Ascending aorta (tissue), 2 donors: Measurements from ENCODE around the gene XPR1. TPM values are rescaled to one million over a fixed set of nuclear protein-coding genes. Genes with fewer than 3 reads are reported as not detected.
A peak's percentile ranks its signal among the peaks of the same experiment; 100 is the strongest.

Experiments
- DNase-seq, 2 donors: peaks; one replicate each; pipeline ENCODE4 v3.0.0-alpha.2; 2019; ENCODE audit warnings: low spot score in 2 of 2
- H3K27ac ChIP-seq, 2 donors: fragments of 200-600 bp; sonication (generic); one replicate each; pipeline ENCODE4 v1.5.1; 2016 to 2017; ENCODE audit warnings: mild to moderate bottlenecking in 1 of 2
- H3K27me3 ChIP-seq: fragments of 200-600 bp; sonication (generic); one replicate; pipeline ENCODE4 v1.5.1; 2017
- H3K36me3 ChIP-seq, 2 donors: fragments of 200-600 bp; sonication (generic); one replicate each; pipeline ENCODE4 v1.5.1; 2016
- H3K4me1 ChIP-seq, 2 donors: fragments of 200-600 bp; sonication (generic); one replicate each; pipeline ENCODE4 v1.5.1; 2016 to 2017; ENCODE audit warnings: mild to moderate bottlenecking in 1 of 2
- H3K4me3 ChIP-seq, 2 donors: fragments of 200-600 bp; sonication (generic); one replicate each; pipeline ENCODE4 v1.5.1; 2016 to 2017; ENCODE audit warnings: mild to moderate bottlenecking in 1 of 2
- H3K9me3 ChIP-seq, 2 donors: fragments of 200-600 bp; sonication (generic); one replicate each; pipeline ENCODE4 v1.5.1; 2016
- intact Hi-C: fragments of 100-400 bp; cut with DNase I; formaldehyde crosslinking; loops from one replicate; pipeline ENCODE4 v1.15.1; 2023
- total RNA-seq: library from RNA; depleted of rRNA; stranded (reverse); fragments of >200 nt; gene quantifications from one replicate; pipeline ENCODE4 v1.1.0, GENCODE V29; 2016
- TF ChIP-seq, protein P1 (sequence below), 3 experiments: fragments of 200-600 bp in 2 of 3; fragments of 450-650 bp in 1 of 3; sonication (generic) in 2 of 3; IDR thresholded peaks; one replicate each; pipeline ENCODE4 v1.5.1; 2016 to 2019; ENCODE audit warnings: antibody characterized with exemption in 3 of 3, mild to moderate bottlenecking in 1 of 3, moderate library complexity in 1 of 3

XPR1 gene
- total RNA-seq, 1 donor from 2014 or later, result 41.6 TPM

DNA sequence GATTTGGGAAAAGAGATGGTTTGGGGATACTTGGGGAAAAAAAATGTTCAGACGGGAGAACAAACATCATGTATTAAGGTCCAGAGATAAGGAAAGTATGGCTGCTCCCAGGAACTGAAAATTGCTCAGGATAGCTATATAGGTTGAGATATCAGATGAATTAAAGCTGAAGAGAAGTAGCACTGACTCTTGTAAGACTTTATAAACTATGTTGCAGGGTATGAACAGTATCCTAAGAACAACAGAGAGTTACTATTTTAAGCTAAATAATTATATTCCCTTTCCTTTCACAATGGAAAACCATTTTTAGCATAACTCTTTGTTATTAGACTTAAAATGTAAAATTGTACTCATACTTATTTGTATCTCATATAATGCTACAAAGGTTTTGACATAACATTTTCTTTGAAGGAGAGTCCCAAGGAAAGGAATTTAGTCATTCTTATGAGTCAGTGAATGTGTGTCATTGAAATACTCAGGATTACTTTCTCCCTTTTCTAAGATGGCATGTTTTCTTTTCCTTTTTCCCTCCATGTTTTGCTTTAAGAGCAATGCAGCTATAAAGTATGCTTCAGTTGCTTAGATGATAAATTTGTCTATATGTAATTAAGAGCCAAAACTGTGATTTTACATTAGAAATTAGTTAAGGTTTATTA lies 141.5 kb downstream of the XPR1 start:
- peak overlapping the region; percentile 33 to 56 for H3K27ac ChIP-seq
- DNase-seq, result no peak
- intact Hi-C loops, result no loop called here

DNA sequence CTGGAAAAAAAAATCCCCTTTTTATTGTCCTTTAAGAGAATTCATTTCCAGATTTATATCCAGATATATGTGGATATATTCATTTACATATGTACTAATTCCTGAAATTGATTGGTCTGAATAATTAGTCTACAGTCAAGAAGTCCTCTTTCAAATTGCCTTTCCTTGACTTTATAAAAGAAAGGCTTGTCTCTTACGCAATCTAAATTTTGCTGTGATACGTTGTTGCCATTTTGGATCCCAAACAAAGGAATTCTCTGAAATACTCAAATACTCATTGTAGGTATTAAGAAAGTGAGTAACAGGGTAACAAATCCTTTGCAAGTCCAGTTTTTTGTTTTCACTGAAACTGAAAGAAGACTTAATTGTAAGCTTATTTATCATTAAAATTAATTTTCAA lies 144.0 kb downstream of the XPR1 start:
- Histone ChIP-seq H3K4me1 (no peaks in the 10 kb centered on the region), H3K4me3 (no peak overlapping the region), H3K27ac (no peak overlapping the region), H3K36me3 (no peaks in the 10 kb centered on the region), H3K9me3 (no peaks in the 10 kb centered on the region), H3K27me3 (no peaks in the 10 kb centered on the region)
- DNase-seq, result no peak
- intact Hi-C loops, result no loop called here
- TF ChIP-seq, protein P1, sequence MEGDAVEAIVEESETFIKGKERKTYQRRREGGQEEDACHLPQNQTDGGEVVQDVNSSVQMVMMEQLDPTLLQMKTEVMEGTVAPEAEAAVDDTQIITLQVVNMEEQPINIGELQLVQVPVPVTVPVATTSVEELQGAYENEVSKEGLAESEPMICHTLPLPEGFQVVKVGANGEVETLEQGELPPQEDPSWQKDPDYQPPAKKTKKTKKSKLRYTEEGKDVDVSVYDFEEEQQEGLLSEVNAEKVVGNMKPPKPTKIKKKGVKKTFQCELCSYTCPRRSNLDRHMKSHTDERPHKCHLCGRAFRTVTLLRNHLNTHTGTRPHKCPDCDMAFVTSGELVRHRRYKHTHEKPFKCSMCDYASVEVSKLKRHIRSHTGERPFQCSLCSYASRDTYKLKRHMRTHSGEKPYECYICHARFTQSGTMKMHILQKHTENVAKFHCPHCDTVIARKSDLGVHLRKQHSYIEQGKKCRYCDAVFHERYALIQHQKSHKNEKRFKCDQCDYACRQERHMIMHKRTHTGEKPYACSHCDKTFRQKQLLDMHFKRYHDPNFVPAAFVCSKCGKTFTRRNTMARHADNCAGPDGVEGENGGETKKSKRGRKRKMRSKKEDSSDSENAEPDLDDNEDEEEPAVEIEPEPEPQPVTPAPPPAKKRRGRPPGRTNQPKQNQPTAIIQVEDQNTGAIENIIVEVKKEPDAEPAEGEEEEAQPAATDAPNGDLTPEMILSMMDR (IDR thresholded peaks at IDR 0.05), result no peak

More for the DNA sequence above, 141.5 kb downstream of the XPR1 start:
- Histone ChIP-seq H3K27me3 (no peaks in the 10 kb centered on the region), H3K36me3 (no peaks in the 10 kb centered on the region), H3K4me3 (no peak overlapping the region), H3K9me3 (no peaks in the 10 kb centered on the region), H3K4me1 (no peaks in the 10 kb centered on the region)
- TF ChIP-seq, protein P1 (IDR thresholded peaks at IDR 0.05), result no peak

DNA sequence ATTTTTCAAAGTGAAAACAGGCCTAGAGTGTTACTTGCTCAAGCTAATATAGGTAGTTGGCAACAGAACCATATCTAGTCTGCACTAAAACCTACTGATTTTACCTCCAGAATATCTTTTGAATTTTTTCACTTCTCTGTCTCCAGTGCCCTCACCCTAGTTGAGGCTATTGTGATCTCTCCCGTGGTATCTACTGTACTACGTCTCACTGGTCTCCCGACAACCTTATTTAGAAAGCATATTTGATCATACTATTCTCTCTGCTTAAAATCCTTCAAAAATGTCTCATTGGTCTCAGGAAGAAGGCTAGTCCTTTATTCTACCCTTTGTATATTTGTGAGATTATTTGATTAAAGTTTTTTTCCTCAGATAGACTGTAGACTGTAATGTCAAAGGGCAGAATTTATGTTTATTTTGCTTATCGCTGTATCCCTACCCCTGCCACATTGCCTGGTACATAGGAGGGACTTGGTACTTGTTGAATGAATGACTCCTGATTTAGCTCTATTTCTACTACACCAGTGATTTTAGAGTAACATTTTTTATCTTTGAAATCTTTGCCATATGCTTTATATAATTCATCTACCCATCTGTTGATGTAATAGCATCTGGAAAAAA lies 145.4 kb downstream of the XPR1 start:
- Histone ChIP-seq H3K36me3 (no peaks in the 10 kb centered on the region), H3K4me3 (no peak overlapping the region), H3K4me1 (no peaks in the 10 kb centered on the region), H3K27me3 (no peaks in the 10 kb centered on the region), H3K27ac (no peak overlapping the region), H3K9me3 (no peaks in the 10 kb centered on the region)
- TF ChIP-seq, protein P1 (IDR thresholded peaks at IDR 0.05), result no peak
- intact Hi-C loops, result no loop called here
- no peak for DNase-seq

- Histone ChIP-seq H3K4me1 (no peaks in the 10 kb centered on the region), H3K9me3 (no peaks in the 10 kb centered on the region), H3K27me3 (no peaks in the 10 kb centered on the region), H3K4me3 (no peak overlapping the region), H3K36me3 (no peaks in the 10 kb centered on the region), H3K27ac (no peak overlapping the region)
- DNase-seq, result no peak
- intact Hi-C loops, result no loop called here
- TF ChIP-seq, protein P1 (IDR thresholded peaks at IDR 0.05), result no peak
Measured at GRCh38 chr1:180778782-180779398, 147.1 kb downstream of the XPR1 start.

DNA sequence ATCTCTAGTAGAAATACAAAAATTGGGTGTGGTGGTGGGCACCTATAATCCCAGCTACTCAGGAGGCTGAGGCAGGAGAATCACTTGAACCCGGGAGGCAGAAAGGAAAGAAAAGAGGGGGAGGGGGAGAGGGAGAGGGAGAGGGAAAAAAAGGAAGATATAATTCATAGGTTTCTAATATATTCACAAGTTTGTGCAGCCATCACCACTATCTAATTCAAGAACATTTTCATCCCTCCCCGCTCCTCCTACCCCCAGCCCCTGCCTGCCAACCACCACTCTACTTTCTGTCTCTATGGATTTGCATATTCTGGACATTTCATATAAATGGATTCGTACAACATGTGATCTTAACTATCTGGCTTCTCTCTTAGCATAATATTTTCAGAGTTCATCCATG lies 147.8 kb downstream of the XPR1 start:
- Histone ChIP-seq H3K27me3 (no peaks in the 10 kb centered on the region), H3K4me1 (no peaks in the 10 kb centered on the region), H3K9me3 (no peaks in the 10 kb centered on the region), H3K36me3 (no peaks in the 10 kb centered on the region), H3K4me3 (no peak overlapping the region), H3K27ac (no peak overlapping the region)
- TF ChIP-seq, protein P1 (IDR thresholded peaks at IDR 0.05), result no peak
- intact Hi-C loops, result no loop called here
- no peak for DNase-seq
